ENCODE measurements around the gene CHRFAM7A. TPM values are rescaled to one million over a fixed set of nuclear protein-coding genes. Genes with fewer than 3 reads are reported as not detected.
"Not testable (repeated sequence)": the region's sequence is repeated elsewhere in the genome, so short reads cannot be mapped to it uniquely, and the experiment has no call there.

CHRFAM7A gene
- total RNA-seq, 1 experiment from 2014 or later, result 7.4 TPM

- DNase-seq (ENCODE audit: low read depth, low spot score); H3K36me3 ChIP-seq (ENCODE audit: control insufficient read depth in 1 of 2, insufficient read depth in 2 of 2, low read length in 2 of 2); H3K27ac ChIP-seq (ENCODE audit: low read depth, low read length); H3K4me2 ChIP-seq (ENCODE audit: low read length); POLR2A ChIA-PET; H3K9me2 ChIP-seq (ENCODE audit: insufficient read depth); RAD21 ChIA-PET (ENCODE audit: low non-redundant PET in 1 of 2, low total read pairs in 2 of 2, uncharacterized antibody in 2 of 2, unreplicated experiment in 2 of 2); CTCF ChIA-PET; H3K4me3 ChIP-seq (replicated peaks in 1 of 2; ENCODE audit: low read depth in 1 of 2, low read length in 2 of 2); H3K9ac ChIP-seq (ENCODE audit: low read length); H3K27me3 ChIP-seq (ENCODE audit: insufficient read depth, low read length); BruUV-seq (replicated peaks); H3K79me2 ChIP-seq (ENCODE audit: insufficient read depth, low read length); intact Hi-C loops (cut with micrococcal nuclease); H3K9me3 ChIP-seq (ENCODE audit: control insufficient read depth in 1 of 2, insufficient read depth in 1 of 2, low read depth in 1 of 2, low read length in 2 of 2); H3K4me1 ChIP-seq (ENCODE audit: control insufficient read depth in 1 of 2, insufficient read depth in 2 of 2, low read length in 2 of 2); H4K20me1 ChIP-seq (ENCODE audit: insufficient read depth); ATAC-seq; H2AFZ ChIP-seq (ENCODE audit: low read depth, low read length, poor library complexity, severe bottlenecking): not testable (repeated sequence)
Observed at GRCh38 chr15:30310575-30310974, 82.8 kb downstream of the CHRFAM7A start.

Other genes starting within 250 kb of the CHRFAM7A start
- gene GOLGA8R, start 20.7 kb upstream of the CHRFAM7A start, total RNA-seq (2021; ENCODE audit: unreplicated experiment), result 0.57 TPM
- gene GOLGA8Q, start 158.5 kb upstream of the CHRFAM7A start, total RNA-seq (2021; ENCODE audit: unreplicated experiment), result not detected
- gene GOLGA8H, start 210.5 kb upstream of the CHRFAM7A start, total RNA-seq (2021; ENCODE audit: unreplicated experiment), result 0.79 TPM

Data from HCT116 (cell line).